B cell (primary cell): ENCODE data around the gene DCDC2B. TPM values are rescaled to one million over a fixed set of nuclear protein-coding genes. Genes with fewer than 3 reads are reported as not detected.

Experiments used
- ATAC-seq: fragments of 200-7000 bp; cut with Tn5 transposase; one replicate; pipeline ENCODE4 v1.10.0; 2021; ENCODE audit warnings: low read depth, mild to moderate bottlenecking, moderate number of reproducible peaks, moderate library complexity
- CTCF ChIA-PET: fragments of 350-600 bp; sonication (Branson Sonifier 250); formaldehyde crosslinking; loops from one replicate; lab custom pipeline; 2021; ENCODE audit warnings: antibody characterized with exemption, inconsistent platforms; lab: Charles Lee
- POLR2A ChIA-PET: fragments of 350-600 bp; sonication (Branson Sonifier 250); formaldehyde crosslinking; loops from one replicate; lab custom pipeline; 2021; ENCODE audit warnings: antibody characterized with exemption; lab: Charles Lee
- DNase-seq: peaks from one replicate; pipeline ENCODE4 v3.0.0; 2013
- H2AFZ ChIP-seq: 2 replicates; pipeline ENCODE4 v1.6.1; 2012; ENCODE audit warnings: mild to moderate bottlenecking, low read depth, low read length; ENCODE audit not compliant: insufficient read depth, poor library complexity, severe bottlenecking
- H3K27ac ChIP-seq, 2 donors: 1 replicate in 1 of 2; 2 replicates in 1 of 2; pipeline ENCODE4 v1.5.1; 2012 to 2013; ENCODE audit warnings: low read length in 2 of 2, mild to moderate bottlenecking in 2 of 2, moderate library complexity in 1 of 2
- H3K27me3 ChIP-seq, 4 experiments: fragments of 200-600 bp in 1 of 4; sonication (generic) in 1 of 4; replicated peaks in 1 of 4; 1 replicate in 2 of 4; 2 replicates in 2 of 4; pipeline versions ENCODE4 v1.6.1 to v1.7.0; 2013 to 2016; ENCODE audit warnings: low read length in 3 of 4, mild to moderate bottlenecking in 2 of 4, mixed read lengths in 1 of 4, moderate library complexity in 1 of 4; ENCODE audit not compliant: insufficient read depth in 4 of 4, control insufficient read depth in 3 of 4; ENCODE audit errors: control extremely low read depth in 1 of 4
- H3K36me3 ChIP-seq, 2 experiments: replicated peaks in 1 of 2; 1 replicate in 1 of 2; 2 replicates in 1 of 2; pipeline versions ENCODE4 v1.6.1 to v1.7.1; 2013; ENCODE audit warnings: low read length in 1 of 2; ENCODE audit not compliant: insufficient read depth in 2 of 2, control insufficient read depth in 1 of 2; ENCODE audit errors: control extremely low read depth in 1 of 2, extremely low read depth in 1 of 2
- H3K4me1 ChIP-seq, 2 donors: fragments of 200-600 bp in 1 of 2; sonication (generic) in 1 of 2; 1 replicate in 1 of 2; 2 replicates in 1 of 2; pipeline versions ENCODE4 v1.5.1 to v1.6.1; 2013 to 2017; ENCODE audit warnings: low read length in 2 of 2; ENCODE audit not compliant: control insufficient read depth in 2 of 2, insufficient read depth in 2 of 2
- H3K4me2 ChIP-seq: replicated peaks from 2 replicates; pipeline ENCODE3; 2012; ENCODE audit warnings: mild to moderate bottlenecking, low read depth, low read length; ENCODE audit not compliant: poor library complexity, severe bottlenecking
- H3K4me3 ChIP-seq, 5 experiments: fragments of 200-600 bp in 1 of 5; sonication (generic) in 1 of 5; 1 replicate in 3 of 5; 2 replicates in 2 of 5; pipeline versions ENCODE4 v1.5.1 to v1.7.0; 2011 to 2016; ENCODE audit warnings: low read length in 4 of 5, mild to moderate bottlenecking in 4 of 5, low read depth in 2 of 5, control low read depth in 1 of 5, moderate library complexity in 1 of 5; ENCODE audit not compliant: insufficient read depth in 1 of 5; ENCODE audit errors: control extremely low read depth in 1 of 5, extremely low read depth in 1 of 5
- H3K79me2 ChIP-seq: fragments of 200-600 bp; sonication (generic); one replicate; pipeline ENCODE4 v1.6.0; 2016; ENCODE audit warnings: low read length; ENCODE audit not compliant: control insufficient read depth, insufficient read depth
- H3K9ac ChIP-seq: fragments of 200-600 bp; sonication (generic); 2 replicates; pipeline ENCODE4 v1.6.1; 2017; ENCODE audit warnings: mild to moderate bottlenecking, low read length, moderate library complexity
- H3K9me3 ChIP-seq, 3 donors: one replicate each; pipeline versions ENCODE4 v1.6.1 to v1.7.1; 2013; ENCODE audit warnings: low read length in 2 of 3; ENCODE audit not compliant: control insufficient read depth in 2 of 3, insufficient read depth in 1 of 3; ENCODE audit errors: control extremely low read depth in 1 of 3
- H4K20me1 ChIP-seq: 2 replicates; pipeline ENCODE4 v1.6.0; 2012; ENCODE audit warnings: mild to moderate bottlenecking, low read length; ENCODE audit not compliant: insufficient read depth, control insufficient read depth, poor library complexity, severe bottlenecking
- H3K27ac Mint-ChIP-seq: one replicate; pipeline ENCODE4 v1.8.0; 2021; ENCODE audit warnings: mixed read lengths
- H3K27me3 Mint-ChIP-seq: one replicate; pipeline ENCODE4 v1.8.0; 2021; ENCODE audit warnings: mixed read lengths
- H3K4me1 Mint-ChIP-seq: one replicate; pipeline ENCODE4 v1.8.0; 2021; ENCODE audit warnings: mixed read lengths
- H3K4me3 Mint-ChIP-seq: one replicate; pipeline ENCODE4 v1.8.0; 2021; ENCODE audit warnings: mixed read lengths
- H3K9me3 Mint-ChIP-seq: one replicate; pipeline ENCODE4 v1.8.0; 2022; ENCODE audit warnings: mixed read lengths; ENCODE audit not compliant: insufficient read depth
- CTCF ChIP-seq: fragments of 200-600 bp; IDR thresholded peaks from one replicate; pipeline ENCODE4 v1.8.0; 2022; ENCODE audit warnings: antibody characterized with exemption, mild to moderate bottlenecking
- EZH2 ChIP-seq: IDR thresholded peaks from 2 replicates; pipeline ENCODE4 v1.6.1; 2012; ENCODE audit warnings: borderline replicate concordance, low read depth, mild to moderate bottlenecking, moderate library complexity, low read length; ENCODE audit not compliant: insufficient read depth, poor library complexity, severe bottlenecking
- WGBS: methylation state at CpG from one replicate; pipeline ENCODE4 v1.1.5; 2013; ENCODE audit warnings: missing lambda C conversion rate; ENCODE audit not compliant: insufficient coverage; 5-methylcytosine and 5-hydroxymethylcytosine counted together
- intact Hi-C: fragments of 100-400 bp; cut with micrococcal nuclease; formaldehyde crosslinking; loops from one replicate; pipeline ENCODE4 v1.10.0; 2022
- polyA plus RNA-seq: library from polyadenylated mRNA; depleted of rRNA; stranded (reverse); fragments of >200 nt; gene quantifications from 2 replicates; pipeline ENCODE4 v1.2.3, GENCODE V29; 2012
- total RNA-seq, 2 donors: library from RNA; stranded (reverse); fragments of 120-200 nt in 1 of 2; gene quantifications; 1 replicate in 1 of 2; 2 replicates in 1 of 2; pipeline versions ENCODE4 v1.2.3 to v1.2.4, GENCODE V29; 2013 to 2022

Gene DCDC2B
- total and polyA plus RNA-seq, 2 donors (not counting 1 experiment from before 2014, with no cell fraction given), result not detected

- no peak overlapping the region for H3K27ac Mint-ChIP-seq
Observed at GRCh38 chr1:32197837-32198236, 11.1 kb upstream of the DCDC2B start.

More at GRCh38 chr1:32197837-32198236, 11.1 kb upstream of the DCDC2B start:
- H3K4me1 Mint-ChIP-seq, result peaks cover 23% of the 10 kb centered on the region
- no peak overlapping the region for H3K4me2 ChIP-seq
- H3K27me3 ChIP-seq, result no peaks in the 10 kb centered on the region
- H3K9me3 Mint-ChIP-seq, result no peaks in the 10 kb centered on the region
- no peaks in the 10 kb centered on the region for H3K79me2 ChIP-seq
- DNase-seq (no peak), ATAC-seq (no peak)
- peaks cover 12 to 29% of the 10 kb centered on the region in 2 donors for H3K4me1 ChIP-seq
- H2AFZ ChIP-seq, result no peak overlapping the region
- H3K27me3 Mint-ChIP-seq, result no peaks in the 10 kb centered on the region
- intact Hi-C loops, result no loop called here
- H3K9ac ChIP-seq, result no peak overlapping the region
- peaks cover 4 to 40% of the 10 kb centered on the region in 2 experiments for H3K36me3 ChIP-seq
- ChIA-PET POLR2A (interaction anchor here (0.6 kb wide), 1 partner anchor 125 kb away, joined by 3 read pairs; no protein-coding TSS in a partner anchor), CTCF (interaction anchor here (0.6 to 1.1 kb wide), 2 partner anchors 18 to 208 kb away, joined by 6 to 8 read pairs; no protein-coding TSS in a partner anchor)
- no peak overlapping the region for H3K4me3 ChIP-seq
- H4K20me1 ChIP-seq, result no peaks in the 10 kb centered on the region
- H3K4me3 Mint-ChIP-seq, result no peak overlapping the region
- TF ChIP-seq EZH2 (no peak), CTCF (no peak)
- no peaks in the 10 kb centered on the region for H3K9me3 ChIP-seq
- H3K27ac ChIP-seq, result no peak overlapping the region
- 93% methylated on average over 5 of the region's 6 CpGs for WGBS
